ENCODE measurements around the gene C2CD3. TPM values are rescaled to one million over a fixed set of nuclear protein-coding genes. Genes with fewer than 3 reads are reported as not detected.
"Not testable (repeated sequence)": the region's sequence is repeated elsewhere in the genome, so short reads cannot be mapped to it uniquely, and the experiment has no call there.

The C2CD3 gene
- total and polyA plus RNA-seq, 10 donors, result 5.7 to 49.2 (median 31.8) TPM

- no peaks in the 10 kb centered on the region for H3K27me3 ChIP-seq (replicated peaks in 1 of 7)
- DNase-seq, result no peak
- intact Hi-C loops (cut with DNase I; ENCODE audit: low total_unique reads), result no loop called here
- H3K4me1 ChIP-seq, result no peaks in the 10 kb centered on the region
- peak overlapping the region in 3 of 8 donors; percentile 16 to 47 (median 19) for H3K27ac ChIP-seq
- TF ChIP-seq CTCF (IDR thresholded peaks at IDR 0.05 in 8 of 11, conservative IDR thresholded peaks at IDR 0.05 in 3 of 11) (no peak), POLR2AphosphoS5 (IDR thresholded peaks at IDR 0.05) (peak in 2 of 3 donors; percentile 15 to 42)
- WGBS, 5 donors, result 41 to 73% (median 59%) methylated on average over 6 of the region's 6 CpGs
- H3K4me3 ChIP-seq, result no peak overlapping the region
- H3K36me3 ChIP-seq, result peaks cover 0 to 99% (median 62%) of the 10 kb centered on the region in 6 donors
- no peaks in the 10 kb centered on the region for H3K9me3 ChIP-seq
Observed at GRCh38 chr11:74085542-74085892, 85.3 kb downstream of the C2CD3 start.

- H3K36me3 ChIP-seq, result peaks cover 0 to 99% (median 56%) of the 10 kb centered on the region in 6 donors
- WGBS, 5 donors, result 84 to 95% (median 86%) methylated on average over 2 of the region's 2 CpGs
- TF ChIP-seq CTCF (IDR thresholded peaks at IDR 0.05 in 8 of 11, conservative IDR thresholded peaks at IDR 0.05 in 3 of 11), result no peak
- no peak for TF ChIP-seq POLR2AphosphoS5 (IDR thresholded peaks at IDR 0.05)
- no peak for TF ChIP-seq POLR2A (IDR thresholded peaks at IDR 0.05)
Observed at GRCh38 chr11:74084796-74085541, 85.8 kb downstream of the C2CD3 start.

GRCh38 chr11:74083927-74084326 is 86.9 kb downstream of the C2CD3 start:
- intact Hi-C loops (cut with DNase I; ENCODE audit: low total_unique reads); DNase-seq; H3K9me3 ChIP-seq; H3K27ac ChIP-seq; H3K4me3 ChIP-seq; H3K27me3 ChIP-seq (replicated peaks in 1 of 7); H3K4me1 ChIP-seq: not testable (repeated sequence)
- H3K36me3 ChIP-seq, result peaks cover 0 to 96% (median 48%) of the 10 kb centered on the region in 6 donors
- 97 to 100% (median 98%) methylated on average over 4 of the region's 4 CpGs for WGBS, 5 donors

More at GRCh38 chr11:74084796-74085541, 85.8 kb downstream of the C2CD3 start:
- Histone ChIP-seq H3K9me3 (no peaks in the 10 kb centered on the region), H3K27ac (peak overlapping the region in 2 of 8 donors; percentile 7 to 47), H3K27me3 (replicated peaks in 1 of 7) (no peaks in the 10 kb centered on the region), H3K4me1 (no peaks in the 10 kb centered on the region), H3K4me3 (no peak overlapping the region)
- intact Hi-C loops (cut with DNase I; ENCODE audit: low total_unique reads), result no loop called here
- no peak for DNase-seq

- no peak for TF ChIP-seq POLR2AphosphoS5 (IDR thresholded peaks at IDR 0.05)
- DNase-seq, result no peak
- 86 to 98% (median 89%) methylated on average over 1 of the region's 1 CpG for WGBS, 5 donors
- Histone ChIP-seq H3K9me3 (no peaks in the 10 kb centered on the region), H3K27me3 (replicated peaks in 1 of 7) (no peaks in the 10 kb centered on the region), H3K4me1 (no peaks in the 10 kb centered on the region), H3K4me3 (no peak overlapping the region), H3K27ac (no peak overlapping the region), H3K36me3 (peaks cover 0 to 96% (median 39%) of the 10 kb centered on the region in 6 donors)
- intact Hi-C loops (cut with DNase I; ENCODE audit: low total_unique reads), result no loop called here
Observed at GRCh38 chr11:74081428-74081827, 89.4 kb downstream of the C2CD3 start.

GRCh38 chr11:74077193-74077592 is 93.6 kb downstream of the C2CD3 start:
- TF ChIP-seq POLR2AphosphoS5 (IDR thresholded peaks at IDR 0.05) (no peak), POLR2A (IDR thresholded peaks at IDR 0.05) (no peak), CTCF (IDR thresholded peaks at IDR 0.05 in 8 of 11, conservative IDR thresholded peaks at IDR 0.05 in 3 of 11) (no peak)
- no peaks in the 10 kb centered on the region for H3K9me3 ChIP-seq
- no peak overlapping the region for H3K27ac ChIP-seq
- peaks cover 0 to 97% (median 37%) of the 10 kb centered on the region in 6 donors for H3K36me3 ChIP-seq
- no peaks in the 10 kb centered on the region for H3K4me1 ChIP-seq
- H3K4me3 ChIP-seq, result no peak overlapping the region
- WGBS, 5 donors, result 82 to 88% (median 87%) methylated on average over 3 of the region's 3 CpGs
- no peaks in the 10 kb centered on the region for H3K27me3 ChIP-seq (replicated peaks in 1 of 7)
- intact Hi-C loops (cut with DNase I; ENCODE audit: low total_unique reads), result no loop called here
- DNase-seq, result no peak
